HepG2 (cell line): ENCODE results near the gene PDIA6.

Source experiments
- ATF2 ChIP-seq: sonication (generic); formaldehyde crosslinking; IDR thresholded peaks from 2 replicates; pipeline ENCODE4 v1.4.0; 2020; ENCODE audit warnings: missing genetic modification reagents
- KDM5B ChIP-seq: sonication (generic); formaldehyde crosslinking; IDR thresholded peaks from 2 replicates; pipeline ENCODE4 v1.4.0; 2020; ENCODE audit warnings: missing genetic modification reagents, mild to moderate bottlenecking, borderline replicate concordance
- POLR2A ChIP-seq, 2 experiments: IDR thresholded peaks; 2 replicates each; pipeline ENCODE4 v1.6.1; 2011; ENCODE audit warnings: low read depth in 2 of 2, low read length in 2 of 2, mild to moderate bottlenecking in 1 of 2, moderate library complexity in 1 of 2; ENCODE audit not compliant: insufficient read depth in 1 of 2

- TF ChIP-seq KDM5B (CRISPR knock-in tag) (no peak), ATF2 (CRISPR knock-in tag) (no peak), POLR2A (IDR thresholded peaks at IDR 0.05; ENCODE audit: insufficient read depth in 1 of 2, low read depth in 2 of 2, low read length in 2 of 2) (no peak)
These were observed 17.0 kb downstream of the PDIA6 start for GRCh38 chr2:10795508-10796046.
